Measurements from ENCODE around the gene SPATA22. TPM values are rescaled to one million over a fixed set of nuclear protein-coding genes. Genes with fewer than 3 reads are reported as not detected.

SPATA22 gene
- total and polyA plus RNA-seq, 9 of the 15 experiments (the other 6 are each of a cell fraction or from before 2014, with no cell fraction given) = 0.17 to 0.77 (median 0.44) TPM

DNA sequence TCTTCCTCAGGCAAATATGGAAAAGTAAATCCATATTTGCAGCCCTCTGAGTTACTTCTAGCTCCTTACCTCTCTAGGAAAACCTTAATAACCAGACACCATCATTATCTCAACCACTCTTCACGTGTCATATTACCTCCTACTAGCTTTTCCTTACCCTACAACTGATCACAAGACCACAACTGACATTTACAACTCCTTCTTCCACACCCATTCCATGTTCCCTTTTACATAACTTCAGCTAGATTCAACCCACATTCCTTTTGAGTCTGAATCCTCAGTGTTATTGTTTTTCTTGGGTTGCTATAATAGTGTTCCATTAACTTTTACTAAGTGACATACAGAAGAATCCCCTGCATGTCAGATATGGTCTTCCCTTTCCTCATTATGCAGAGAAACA is 33.3 kb downstream of the SPATA22 start:
- Histone ChIP-seq H4K20me1 (replicated peaks; ENCODE audit: control insufficient read depth, insufficient read depth, low read length) (no peaks in the 10 kb centered on the region), H3K9me1 (ENCODE audit: control insufficient read depth, insufficient read depth, low read length) (no peaks in the 10 kb centered on the region), H3K9me3 (replicated peaks; ENCODE audit: control insufficient read depth, insufficient read depth, low read depth, low read length) (no peaks in the 10 kb centered on the region), H3K79me2 (ENCODE audit: control insufficient read depth, insufficient read depth, low read length) (no peaks in the 10 kb centered on the region), H3K27ac (ENCODE audit: extremely low read depth, low read depth, low read length) (no peak overlapping the region), H3K4me2 (ENCODE audit: insufficient read depth, low read length) (no peak overlapping the region), H3K9ac (ENCODE audit: insufficient read depth in 1 of 2, low read depth in 2 of 2, low read length in 2 of 2) (no peak overlapping the region), H3K36me3 (ENCODE audit: control insufficient read depth, insufficient read depth, low read length) (no peaks in the 10 kb centered on the region), H3K27me3 (ENCODE audit: control insufficient read depth in 2 of 2, insufficient read depth in 2 of 2, low read length in 2 of 2) (no peaks in the 10 kb centered on the region), H3K4me1 (replicated peaks in 1 of 2; ENCODE audit: control insufficient read depth in 2 of 2, insufficient read depth in 2 of 2, low read length in 2 of 2) (no peaks in the 10 kb centered on the region), H3K4me3 (no peak overlapping the region), H2AFZ (ENCODE audit: low read depth, low read length) (no peak overlapping the region)
- no peak for DNase-seq (ENCODE audit: extremely low read depth in 1 of 4, low spot score in 3 of 4)
- intact Hi-C loops (cut with micrococcal nuclease) = no loop called here
- in situ Hi-C loops (cut with MboI) = no loop called here
- TF ChIP-seq STAG1 (CRISPR knock-in tag; IDR thresholded peaks at IDR 0.05; ENCODE audit: borderline replicate concordance) (no peak), DMBX1 (CRISPR knock-in tag; IDR thresholded peaks at IDR 0.05; ENCODE audit: borderline replicate concordance) (no peak), CC2D1A (IDR thresholded peaks at IDR 0.05) (no peak), ZNF143 (CRISPR knock-in tag; IDR thresholded peaks at IDR 0.05) (no peak), MECOM (CRISPR knock-in tag; IDR thresholded peaks at IDR 0.05) (no peak), ZNF165 (CRISPR knock-in tag; IDR thresholded peaks at IDR 0.05; ENCODE audit: borderline replicate concordance) (no peak), ERF (CRISPR knock-in tag; IDR thresholded peaks at IDR 0.05) (no peak), HDAC8 (tag; IDR thresholded peaks at IDR 0.05) (no peak), XRCC3 (IDR thresholded peaks at IDR 0.05) (no peak), U2AF2 (optimal IDR thresholded peaks at IDR 0.05; ENCODE audit: low read depth, low read length) (no peak), E2F3 (CRISPR knock-in tag; IDR thresholded peaks at IDR 0.05) (no peak), ZNF586 (CRISPR knock-in tag; conservative IDR thresholded peaks at IDR 0.05) (no peak), ZEB2 (IDR thresholded peaks at IDR 0.05) (no peak), TAF1 (IDR thresholded peaks at IDR 0.05; ENCODE audit: control insufficient read depth, extremely low read depth, insufficient read depth, low read length, severe bottlenecking) (no peak), ZNF347 (CRISPR knock-in tag; IDR thresholded peaks at IDR 0.05; ENCODE audit: low read depth) (no peak)
- TF ChIP-seq, protein P1, sequence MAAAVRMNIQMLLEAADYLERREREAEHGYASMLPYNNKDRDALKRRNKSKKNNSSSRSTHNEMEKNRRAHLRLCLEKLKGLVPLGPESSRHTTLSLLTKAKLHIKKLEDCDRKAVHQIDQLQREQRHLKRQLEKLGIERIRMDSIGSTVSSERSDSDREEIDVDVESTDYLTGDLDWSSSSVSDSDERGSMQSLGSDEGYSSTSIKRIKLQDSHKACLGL (CRISPR knock-in tag; IDR thresholded peaks at IDR 0.05; ENCODE audit: borderline replicate concordance, poor library complexity, severe bottlenecking) = no peak
- TF ChIP-seq, protein P2, sequence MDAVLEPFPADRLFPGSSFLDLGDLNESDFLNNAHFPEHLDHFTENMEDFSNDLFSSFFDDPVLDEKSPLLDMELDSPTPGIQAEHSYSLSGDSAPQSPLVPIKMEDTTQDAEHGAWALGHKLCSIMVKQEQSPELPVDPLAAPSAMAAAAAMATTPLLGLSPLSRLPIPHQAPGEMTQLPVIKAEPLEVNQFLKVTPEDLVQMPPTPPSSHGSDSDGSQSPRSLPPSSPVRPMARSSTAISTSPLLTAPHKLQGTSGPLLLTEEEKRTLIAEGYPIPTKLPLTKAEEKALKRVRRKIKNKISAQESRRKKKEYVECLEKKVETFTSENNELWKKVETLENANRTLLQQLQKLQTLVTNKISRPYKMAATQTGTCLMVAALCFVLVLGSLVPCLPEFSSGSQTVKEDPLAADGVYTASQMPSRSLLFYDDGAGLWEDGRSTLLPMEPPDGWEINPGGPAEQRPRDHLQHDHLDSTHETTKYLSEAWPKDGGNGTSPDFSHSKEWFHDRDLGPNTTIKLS (IDR thresholded peaks at IDR 0.05; ENCODE audit: borderline replicate concordance, low read depth) = no peak
- TF ChIP-seq, protein P3, sequence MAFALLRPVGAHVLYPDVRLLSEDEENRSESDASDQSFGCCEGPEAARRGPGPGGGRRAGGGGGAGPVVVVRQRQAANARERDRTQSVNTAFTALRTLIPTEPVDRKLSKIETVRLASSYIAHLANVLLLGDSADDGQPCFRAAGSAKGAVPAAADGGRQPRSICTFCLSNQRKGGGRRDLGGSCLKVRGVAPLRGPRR (CRISPR knock-in tag; IDR thresholded peaks at IDR 0.05) = no peak
- TF ChIP-seq, protein P4, sequence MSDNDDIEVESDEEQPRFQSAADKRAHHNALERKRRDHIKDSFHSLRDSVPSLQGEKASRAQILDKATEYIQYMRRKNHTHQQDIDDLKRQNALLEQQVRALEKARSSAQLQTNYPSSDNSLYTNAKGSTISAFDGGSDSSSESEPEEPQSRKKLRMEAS (CRISPR knock-in tag; IDR thresholded peaks at IDR 0.05) = no peak
- TF ChIP-seq, protein P5, sequence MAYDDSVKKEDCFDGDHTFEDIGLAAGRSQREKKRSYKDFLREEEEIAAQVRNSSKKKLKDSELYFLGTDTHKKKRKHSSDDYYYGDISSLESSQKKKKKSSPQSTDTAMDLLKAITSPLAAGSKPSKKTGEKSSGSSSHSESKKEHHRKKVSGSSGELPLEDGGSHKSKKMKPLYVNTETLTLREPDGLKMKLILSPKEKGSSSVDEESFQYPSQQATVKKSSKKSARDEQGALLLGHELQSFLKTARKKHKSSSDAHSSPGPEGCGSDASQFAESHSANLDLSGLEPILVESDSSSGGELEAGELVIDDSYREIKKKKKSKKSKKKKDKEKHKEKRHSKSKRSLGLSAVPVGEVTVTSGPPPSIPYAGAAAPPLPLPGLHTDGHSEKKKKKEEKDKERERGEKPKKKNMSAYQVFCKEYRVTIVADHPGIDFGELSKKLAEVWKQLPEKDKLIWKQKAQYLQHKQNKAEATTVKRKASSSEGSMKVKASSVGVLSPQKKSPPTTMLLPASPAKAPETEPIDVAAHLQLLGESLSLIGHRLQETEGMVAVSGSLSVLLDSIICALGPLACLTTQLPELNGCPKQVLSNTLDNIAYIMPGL (CRISPR knock-in tag; IDR thresholded peaks at IDR 0.05) = no peak
- ATAC-seq = no peak
- no peak for FAIRE-seq
- ChIA-PET CTCF (ENCODE audit: low intra/inter-chr PET ratio) (no interaction called here), POLR2A (no interaction called here)
- 0% methylated on average over 1 of the region's 1 CpG for WGBS (ENCODE audit: insufficient coverage, low coverage, missing lambda C conversion rate)
- BruUV-seq (replicated peaks) = no TSS peak
